Myocyte (in vitro differentiated cells): Measurements from ENCODE around the gene SLC12A9. TPM values are rescaled to one million over a fixed set of nuclear protein-coding genes. Genes with fewer than 3 reads are reported as not detected.
"Not testable (repeated sequence)": the region's sequence is repeated elsewhere in the genome, so short reads cannot be mapped to it uniquely, and the experiment has no call there.

Experiments used
- DNase-seq: peaks from one replicate; pipeline ENCODE4 v3.0.0-alpha.2; 2012; ENCODE audit warnings: low read depth
- microRNA-seq: library from miRNA; unstranded; fragments of <30 nt; microRNA quantifications from one replicate; pipeline ENCODE4, GENCODE V29; 2016
- total RNA-seq: library from RNA; depleted of rRNA; stranded (reverse); fragments of >200 nt; gene quantifications from 2 replicates; pipeline ENCODE4 v1.2.3, GENCODE V29; 2014

SLC12A9 gene
- total RNA-seq, 1 donor from 2014 or later, result 13.4 TPM

DNA sequence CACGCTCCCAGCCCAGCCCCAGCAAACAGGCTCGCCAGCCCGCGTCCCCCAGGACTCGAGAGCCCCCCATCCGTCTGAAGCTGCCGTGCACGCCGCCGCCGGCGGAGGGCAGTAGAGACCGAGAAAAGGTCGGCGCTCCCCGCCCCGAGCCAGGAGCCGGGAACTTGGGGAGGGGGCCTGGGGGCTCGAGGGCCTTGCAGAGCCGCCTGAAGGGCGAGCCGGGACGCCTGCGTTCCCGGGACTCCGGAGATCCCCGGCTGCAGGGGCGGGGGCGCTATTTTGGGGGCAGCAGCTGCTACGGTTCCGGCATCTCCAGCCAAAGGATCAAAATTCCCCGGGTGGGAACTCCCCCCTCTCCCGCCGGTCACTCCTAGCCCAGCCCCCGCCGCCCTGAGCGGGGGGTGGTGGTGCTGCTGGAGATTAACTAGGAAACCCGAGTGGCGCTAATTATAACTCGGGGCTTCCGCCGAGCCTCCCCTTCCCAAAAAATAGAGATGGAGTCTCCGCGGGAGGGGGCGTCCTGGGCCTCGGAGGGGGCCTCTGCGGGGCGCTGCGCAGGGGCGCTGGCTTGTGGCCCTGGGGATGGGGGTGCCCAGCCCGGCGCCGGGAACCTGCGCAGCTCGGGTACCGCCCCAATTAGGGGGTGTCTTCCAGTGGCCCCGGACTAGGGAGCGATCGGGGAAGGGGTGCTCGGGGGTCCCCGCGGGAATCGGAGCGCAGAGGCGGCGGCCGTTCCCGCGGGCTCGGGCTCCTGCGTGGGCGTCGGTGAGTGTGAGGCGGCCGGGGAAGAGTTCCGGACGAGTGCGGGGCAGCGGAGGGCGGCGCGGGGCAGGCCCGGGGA lies 42.6 kb downstream of the SLC12A9 start:
- DNase-seq, result peak; percentile 91

- no peak for DNase-seq
Measured at GRCh38 chr7:100895701-100895955, 43.1 kb downstream of the SLC12A9 start, which contains the start of gene ACHE. Gene ACHE (minus strand): TSS chr7:100895888. CDS start chr7:100894232, 1,656 bp downstream.

DNA sequence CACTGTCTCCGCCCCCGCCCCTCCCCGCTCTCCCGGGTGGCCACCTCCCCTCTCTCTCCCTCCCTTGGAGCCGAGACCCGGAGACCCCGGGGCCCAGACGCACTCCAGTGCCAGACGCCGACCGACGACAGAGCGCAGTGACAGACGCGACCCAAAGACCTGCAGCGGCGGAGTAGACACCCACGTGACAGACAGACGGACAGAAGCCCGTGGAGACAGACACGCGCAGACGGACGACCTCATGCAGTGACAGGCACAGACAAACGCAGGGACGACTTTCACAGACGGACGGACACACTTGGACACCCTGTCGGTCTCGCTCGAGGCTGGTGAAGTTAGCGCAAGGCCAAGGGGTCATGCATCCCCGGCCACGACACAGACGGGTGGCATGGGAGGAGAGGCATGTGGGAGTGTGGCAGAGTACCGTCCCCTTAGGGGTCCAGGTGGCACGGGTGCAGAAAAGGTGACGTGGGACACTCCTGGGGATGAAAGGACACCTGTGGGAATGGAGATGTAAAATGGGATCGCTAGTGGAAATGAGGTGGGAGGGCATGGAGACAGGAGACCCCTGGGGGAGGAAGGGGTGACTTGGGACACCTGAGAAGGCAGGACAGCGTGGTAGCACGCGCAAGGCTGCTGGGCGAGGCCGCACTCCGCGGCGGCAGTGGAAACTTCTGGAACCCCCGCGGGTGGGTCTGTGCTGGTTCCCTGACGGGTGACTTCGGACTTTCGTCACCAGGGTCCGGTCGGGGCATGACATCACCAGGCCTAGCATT lies 43.6 kb downstream of the SLC12A9 start:
- peak; percentile 51 for DNase-seq

- peak; percentile 55 for DNase-seq
Measured at GRCh38 chr7:100896732-100897608, 44.5 kb downstream of the SLC12A9 start.

- DNase-seq, result no peak
Measured at GRCh38 chr7:100897772-100898454, 45.4 kb downstream of the SLC12A9 start.

GRCh38 chr7:100899432-100899831 lies 46.9 kb downstream of the SLC12A9 start:
- no peak for DNase-seq

DNA sequence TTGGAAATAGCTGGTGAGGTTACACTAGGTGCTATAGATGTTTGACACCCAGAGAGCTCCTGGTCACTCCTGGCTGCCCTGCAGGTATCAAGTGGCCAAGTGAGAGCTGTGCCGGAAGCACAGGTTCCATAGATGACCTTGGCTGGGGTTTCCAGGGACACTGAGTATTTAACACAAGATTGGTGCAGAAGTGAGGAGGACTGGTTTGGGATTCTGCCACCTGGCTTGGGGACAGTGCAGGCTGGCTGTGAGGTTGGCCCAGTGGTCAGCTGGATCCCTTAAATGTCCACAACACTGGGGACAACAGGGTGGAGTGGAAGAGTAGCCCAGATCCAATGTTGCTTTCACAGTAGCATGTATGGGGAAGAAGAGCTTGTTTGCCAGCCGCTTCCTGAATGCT lies 48.5 kb downstream of the SLC12A9 start:
- DNase-seq, result peak; percentile 18

GRCh38 chr7:100901921-100902332 lies 49.4 kb downstream of the SLC12A9 start:
- DNase-seq, result no peak

DNA sequence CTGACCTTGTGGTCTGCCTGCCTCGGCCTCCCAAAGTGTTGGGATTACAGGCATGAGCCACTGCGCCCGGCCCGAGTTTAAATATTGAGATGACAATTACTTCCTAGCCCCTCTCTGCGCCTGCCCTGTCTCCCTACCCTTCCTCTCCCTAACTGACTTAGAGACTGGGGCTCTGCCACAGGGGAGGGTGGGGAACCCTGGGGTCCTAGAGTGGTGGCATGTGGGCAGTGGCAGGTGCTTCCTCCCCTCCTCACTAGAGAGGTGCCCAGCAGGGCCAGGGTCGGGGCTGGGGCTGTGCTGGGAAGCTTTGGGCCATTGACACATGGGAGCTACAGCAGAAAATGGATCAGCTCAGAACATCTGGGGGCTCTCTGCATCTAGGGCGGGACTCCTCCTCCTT lies 50.1 kb downstream of the SLC12A9 start:
- no peak for DNase-seq

DNA sequence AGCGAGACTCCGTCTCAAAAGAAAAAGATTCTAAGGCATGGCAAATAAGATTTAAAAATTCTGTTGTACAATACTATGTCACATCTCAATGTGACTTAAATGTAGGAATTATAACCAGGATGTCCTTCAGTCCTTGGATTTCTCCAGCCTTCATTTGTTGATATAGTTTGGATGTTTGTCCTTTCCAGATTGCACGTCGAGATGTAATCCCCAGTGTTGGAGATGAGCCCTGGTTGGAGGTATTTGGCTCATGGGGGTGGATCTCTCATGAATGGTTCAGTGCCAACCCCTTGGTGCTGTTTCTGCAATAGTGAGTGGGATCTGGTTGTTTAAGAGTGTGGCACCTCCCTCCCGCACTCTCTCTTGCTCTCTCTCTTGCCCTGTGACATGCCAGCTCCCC lies 56.0 kb downstream of the SLC12A9 start:
- no peak for DNase-seq

GRCh38 chr7:100910443-100910842 lies 57.9 kb downstream of the SLC12A9 start:
- DNase-seq, result not testable (repeated sequence)

DNA sequence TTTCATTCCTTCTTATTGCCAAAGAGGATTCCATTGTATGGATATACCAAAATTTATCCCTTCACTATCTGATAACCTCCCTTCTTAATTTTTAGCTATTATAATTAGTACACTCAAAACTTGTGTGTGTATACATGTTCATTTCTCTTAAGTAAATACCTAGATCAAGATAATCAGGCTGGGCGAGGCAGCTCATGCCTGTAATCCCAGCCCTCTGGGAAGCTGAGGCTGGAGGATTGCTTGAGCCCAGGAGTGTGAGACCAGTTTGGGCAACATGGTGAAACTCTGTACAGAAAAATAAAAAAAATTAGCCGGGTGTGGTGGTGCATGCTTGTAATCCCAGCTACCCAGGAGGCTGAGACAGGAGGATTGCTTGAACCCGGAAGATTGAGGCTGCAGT lies 59.0 kb downstream of the SLC12A9 start:
- DNase-seq, result no peak

DNA sequence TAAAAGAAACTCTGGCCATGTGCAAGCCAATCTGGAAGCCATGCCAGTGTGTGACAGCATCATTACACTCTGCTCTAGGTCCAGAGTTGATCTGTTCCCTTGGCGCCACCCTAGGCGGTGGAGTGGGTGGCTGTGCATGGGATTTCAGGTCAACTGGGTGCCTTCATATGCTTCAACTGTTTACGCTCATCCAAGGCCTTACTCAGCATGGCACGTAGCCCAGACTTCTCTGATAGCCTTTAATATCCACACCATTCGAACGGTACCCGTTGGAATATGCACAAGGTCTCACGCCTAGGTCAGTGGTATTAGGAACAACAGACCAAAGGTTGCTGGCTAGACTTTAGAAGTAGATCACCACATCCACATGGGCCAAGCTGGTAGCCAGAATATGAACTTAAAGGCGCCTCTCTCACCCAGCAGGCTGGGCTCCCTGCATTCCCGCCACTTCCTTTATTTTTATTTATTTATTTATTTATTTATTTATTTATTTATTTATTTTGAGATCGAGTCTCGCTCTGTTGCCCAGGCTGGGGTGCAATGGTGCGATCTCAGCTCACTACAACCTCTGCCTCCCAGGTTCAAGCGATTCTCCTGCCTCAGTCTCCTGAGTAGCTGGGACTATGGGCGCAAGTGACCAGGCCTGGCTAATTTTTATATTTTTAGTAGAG lies 61.8 kb downstream of the SLC12A9 start:
- DNase-seq, result no peak

DNA sequence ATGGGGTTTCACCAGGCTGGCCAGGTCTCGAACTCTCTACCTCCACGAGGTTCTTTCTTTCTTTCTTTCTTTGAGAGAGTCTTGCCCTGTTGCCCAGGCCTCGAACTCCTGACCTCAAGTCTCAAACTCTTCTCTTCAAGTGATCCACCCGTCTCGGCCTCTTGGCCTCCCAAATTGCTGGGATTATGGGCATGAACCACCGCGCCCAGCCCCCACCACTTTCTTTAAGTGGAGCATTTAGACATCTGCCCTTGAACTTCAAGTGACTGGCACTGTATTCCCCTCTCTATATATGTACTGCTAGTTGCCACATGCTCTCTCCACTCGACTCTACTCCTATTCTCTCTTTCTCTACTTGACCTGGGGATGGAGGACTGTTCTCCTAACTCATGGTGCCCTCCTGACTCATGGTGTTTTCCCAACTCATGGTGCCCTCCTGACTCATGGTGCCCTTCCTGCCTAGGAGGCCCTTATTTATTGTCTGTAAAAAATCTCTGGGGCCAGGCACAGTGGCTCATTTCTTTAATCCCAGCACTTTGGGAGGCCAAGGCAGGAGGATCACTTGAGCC lies 62.5 kb downstream of the SLC12A9 start:
- DNase-seq, result no peak

Small RNA genes within 50 kb of the gene (microRNA-seq; reads per million reads assigned to microRNA genes)
- gene MIR6875, result not detected

Other genes starting within 250 kb of the SLC12A9 start
- 8.1 and 10.9 TPM in 2 replicates for gene MOSPD3, start 240.2 kb upstream of the SLC12A9 start, total RNA-seq
- not detected in 2 replicates for gene TFR2, start 211.2 kb upstream of the SLC12A9 start, total RNA-seq
- gene ACTL6B, start 196.3 kb upstream of the SLC12A9 start, total RNA-seq, result not detected in 2 replicates
- gene GNB2, start 179.0 kb upstream of the SLC12A9 start, total RNA-seq, result 96.5 and 115 TPM in 2 replicates
- 25.8 and 30.4 TPM in 2 replicates for gene GIGYF1, start 158.5 kb upstream of the SLC12A9 start, total RNA-seq
- 36.2 and 46.9 TPM in 2 replicates for gene POP7, start 146.6 kb upstream of the SLC12A9 start, total RNA-seq
- gene EPO, start 132.2 kb upstream of the SLC12A9 start, total RNA-seq, result 0.16 and 0.88 TPM in 2 replicates
- 0.05 TPM in 1 of 2 replicates, not detected in the other for gene ZAN, start 119.1 kb upstream of the SLC12A9 start, total RNA-seq
- 63.7 and 84.1 TPM in 2 replicates for gene EPHB4, start 25.2 kb upstream of the SLC12A9 start, total RNA-seq
- 94.2 and 99.3 TPM in 2 replicates for gene TRIP6, start 14.7 kb downstream of the SLC12A9 start, total RNA-seq
- 44.7 and 55.7 TPM in 2 replicates for gene SRRT, start 22.4 kb downstream of the SLC12A9 start, total RNA-seq
- 8.5 and 14.3 TPM in 2 replicates for gene UFSP1, start 37.0 kb downstream of the SLC12A9 start, total RNA-seq
- 51.0 and 84.4 TPM in 2 replicates for gene ACHE, start 43.2 kb downstream of the SLC12A9 start, total RNA-seq
- not detected in 2 replicates for gene MUC3A, start 96.8 kb downstream of the SLC12A9 start, total RNA-seq
- not detected in 2 replicates for gene MUC12, start 116.9 kb downstream of the SLC12A9 start, total RNA-seq
- not detected in 2 replicates for gene MUC17, start 167.4 kb downstream of the SLC12A9 start, total RNA-seq
- 7.8 and 7.9 TPM in 2 replicates for gene TRIM56, start 232.8 kb downstream of the SLC12A9 start, total RNA-seq